Erythroblast (primary cell): ENCODE data around the gene CCL18.
"Not testable (repeated sequence)": the region's sequence is repeated elsewhere in the genome, so short reads cannot be mapped to it uniquely, and the experiment has no call there.

Experiments
- GATA1 ChIP-seq: IDR thresholded peaks from 2 replicates; pipeline ENCODE4 v1.6.1; 2011; ENCODE audit warnings: low read depth, mild to moderate bottlenecking, control low read depth, low read length, moderate library complexity
- POLR2A ChIP-seq: IDR thresholded peaks from 2 replicates; pipeline ENCODE4 v1.6.1; 2011; ENCODE audit warnings: mild to moderate bottlenecking, low read length

DNA sequence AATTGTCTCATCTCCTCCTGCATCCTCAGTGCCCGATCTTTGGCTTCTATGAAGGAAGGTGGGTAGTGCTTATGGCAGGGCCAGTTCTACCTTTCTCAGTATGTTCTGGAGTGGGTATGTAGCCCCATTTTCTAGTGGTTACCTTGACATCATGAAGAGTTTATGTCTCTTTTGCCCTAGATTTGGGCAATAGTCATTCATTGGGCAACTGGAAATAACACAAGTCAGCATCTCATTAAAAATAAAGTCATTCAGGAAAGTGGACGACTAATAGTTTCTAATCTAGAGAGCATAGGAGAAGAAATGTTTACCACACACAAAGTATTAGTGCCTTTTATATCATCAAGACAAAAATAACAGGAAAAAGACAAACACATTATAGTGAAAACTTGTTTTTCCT is 19.6 kb downstream of the CCL18 start:
- TF ChIP-seq POLR2A, GATA1: not testable (repeated sequence)
